ENCODE results near the gene CHD5.

CHD5 gene

GRCh38 chr1:6157528-6158174 lies 22.5 kb downstream of the CHD5 start:
- no peak for TF ChIP-seq TSHZ2 (CRISPR knock-in tag; IDR thresholded peaks at IDR 0.05)
- TF ChIP-seq BACH2 (CRISPR knock-in tag; IDR thresholded peaks at IDR 0.05; ENCODE audit: borderline replicate concordance) = no peak
- peak; percentile 55 for ATAC-seq

GRCh38 chr1:6157132-6157527 lies 23.0 kb downstream of the CHD5 start:
- TF ChIP-seq ZNF565 (CRISPR knock-in tag; conservative IDR thresholded peaks at IDR 0.05; ENCODE audit: low read depth) = no peak
- TF ChIP-seq POU6F1 (CRISPR knock-in tag; IDR thresholded peaks at IDR 0.05; ENCODE audit: borderline replicate concordance, low read depth) = no peak
- no peak for TF ChIP-seq ISL1 (CRISPR knock-in tag; IDR thresholded peaks at IDR 0.05)
- no peak for TF ChIP-seq TSHZ2 (CRISPR knock-in tag; IDR thresholded peaks at IDR 0.05)
- no peak for TF ChIP-seq TCF4 (CRISPR knock-in tag; IDR thresholded peaks at IDR 0.05; ENCODE audit: borderline replicate concordance)
- TF ChIP-seq ZNF70 (CRISPR knock-in tag; IDR thresholded peaks at IDR 0.05) = no peak
- TF ChIP-seq ZFP3 (CRISPR knock-in tag; IDR thresholded peaks at IDR 0.05) = no peak
- no peak for TF ChIP-seq ZC3H10 (CRISPR knock-in tag; IDR thresholded peaks at IDR 0.05)
- TF ChIP-seq PPARA (CRISPR knock-in tag; IDR thresholded peaks at IDR 0.05; ENCODE audit: borderline replicate concordance) = no peak
- no peak for TF ChIP-seq ZFP30 (CRISPR knock-in tag; IDR thresholded peaks at IDR 0.05)
- no peak for TF ChIP-seq SNAI2 (CRISPR knock-in tag; IDR thresholded peaks at IDR 0.05)
- no peak for TF ChIP-seq GLIS3 (CRISPR knock-in tag; IDR thresholded peaks at IDR 0.05)
- TF ChIP-seq CSRNP3 (CRISPR knock-in tag; IDR thresholded peaks at IDR 0.05) = no peak
- TF ChIP-seq PATZ1 (CRISPR knock-in tag; IDR thresholded peaks at IDR 0.05; ENCODE audit: borderline replicate concordance) = no peak
- no peak for TF ChIP-seq RARB (CRISPR knock-in tag; IDR thresholded peaks at IDR 0.05)
- TF ChIP-seq TOX (CRISPR knock-in tag; IDR thresholded peaks at IDR 0.05; ENCODE audit: borderline replicate concordance) = no peak
- no peak for TF ChIP-seq CREB5 (CRISPR knock-in tag; IDR thresholded peaks at IDR 0.05; ENCODE audit: low read depth)
- no peak for TF ChIP-seq OSR1 (CRISPR knock-in tag; IDR thresholded peaks at IDR 0.05)
- no peak for TF ChIP-seq ARNTL (CRISPR knock-in tag; IDR thresholded peaks at IDR 0.05; ENCODE audit: borderline replicate concordance, low read depth)
- TF ChIP-seq CSDC2 (CRISPR knock-in tag; IDR thresholded peaks at IDR 0.05) = no peak

More at GRCh38 chr1:6157132-6157527, 23.0 kb downstream of the CHD5 start:
- ATAC-seq = peak; percentile 29

All from SK-N-SH treated with all-trans-retinoic acid at 6 μM for 48 hours (cell line).